Measurements from ENCODE around the gene NCAM1.

The NCAM1 gene

DNA sequence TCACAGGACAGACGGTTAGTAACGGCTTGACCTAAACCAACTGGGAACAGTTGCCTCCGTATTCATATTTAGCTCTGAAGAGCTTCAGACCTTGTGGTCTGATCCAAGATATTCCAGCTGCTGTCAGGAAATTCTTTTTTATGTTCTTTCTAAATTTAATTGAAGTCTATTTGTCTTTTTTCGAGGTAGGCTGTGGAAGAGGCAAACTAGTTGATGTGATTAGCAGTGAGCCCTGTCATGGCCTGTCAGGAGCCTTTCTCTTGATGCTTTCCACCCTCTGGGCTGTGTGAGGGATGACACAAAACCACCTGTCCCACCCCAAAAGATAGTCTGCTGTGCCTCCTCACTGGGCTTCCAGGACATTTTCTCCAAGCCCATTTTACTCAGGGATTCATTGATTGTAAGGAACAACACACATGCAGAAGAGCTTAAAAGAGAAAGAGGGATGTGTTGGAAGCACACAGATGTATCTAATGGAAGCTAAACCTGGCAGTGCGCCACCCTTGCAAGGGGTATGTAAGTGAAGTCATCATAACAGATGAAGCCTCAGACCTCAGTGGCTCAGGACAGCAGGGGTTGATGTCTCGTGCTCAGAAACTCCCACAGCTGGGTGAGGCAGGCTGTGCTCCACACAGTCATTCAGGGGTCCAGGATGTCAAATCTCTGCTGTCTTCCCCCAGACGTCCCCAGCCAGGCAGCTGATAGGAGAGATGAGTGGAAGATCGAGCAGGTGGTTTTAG lies 170.0 kb downstream of the NCAM1 start:
- no peak overlapping the region for H3K4me3 ChIP-seq (replicated peaks; ENCODE audit: low read depth, low read length)
- no peak for DNase-seq (ENCODE audit: extremely low read depth, low read depth)
- TF ChIP-seq, protein P1, sequence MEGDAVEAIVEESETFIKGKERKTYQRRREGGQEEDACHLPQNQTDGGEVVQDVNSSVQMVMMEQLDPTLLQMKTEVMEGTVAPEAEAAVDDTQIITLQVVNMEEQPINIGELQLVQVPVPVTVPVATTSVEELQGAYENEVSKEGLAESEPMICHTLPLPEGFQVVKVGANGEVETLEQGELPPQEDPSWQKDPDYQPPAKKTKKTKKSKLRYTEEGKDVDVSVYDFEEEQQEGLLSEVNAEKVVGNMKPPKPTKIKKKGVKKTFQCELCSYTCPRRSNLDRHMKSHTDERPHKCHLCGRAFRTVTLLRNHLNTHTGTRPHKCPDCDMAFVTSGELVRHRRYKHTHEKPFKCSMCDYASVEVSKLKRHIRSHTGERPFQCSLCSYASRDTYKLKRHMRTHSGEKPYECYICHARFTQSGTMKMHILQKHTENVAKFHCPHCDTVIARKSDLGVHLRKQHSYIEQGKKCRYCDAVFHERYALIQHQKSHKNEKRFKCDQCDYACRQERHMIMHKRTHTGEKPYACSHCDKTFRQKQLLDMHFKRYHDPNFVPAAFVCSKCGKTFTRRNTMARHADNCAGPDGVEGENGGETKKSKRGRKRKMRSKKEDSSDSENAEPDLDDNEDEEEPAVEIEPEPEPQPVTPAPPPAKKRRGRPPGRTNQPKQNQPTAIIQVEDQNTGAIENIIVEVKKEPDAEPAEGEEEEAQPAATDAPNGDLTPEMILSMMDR (IDR thresholded peaks at IDR 0.05; ENCODE audit: low read depth, low read length, missing control alignments), result no peak

- no peak for DNase-seq (ENCODE audit: extremely low read depth, low read depth)
- no peak overlapping the region for H3K4me3 ChIP-seq (replicated peaks; ENCODE audit: low read depth, low read length)
- TF ChIP-seq, protein P1 (IDR thresholded peaks at IDR 0.05; ENCODE audit: low read depth, low read length, missing control alignments), result no peak
Measured at GRCh38 chr11:113133071-113133470, 171.9 kb downstream of the NCAM1 start.

GRCh38 chr11:113134626-113135025 lies 173.4 kb downstream of the NCAM1 start:
- DNase-seq (ENCODE audit: extremely low read depth, low read depth), result no peak
- no peak overlapping the region for H3K4me3 ChIP-seq (replicated peaks; ENCODE audit: low read depth, low read length)
- TF ChIP-seq, protein P1 (IDR thresholded peaks at IDR 0.05; ENCODE audit: low read depth, low read length, missing control alignments), result no peak

DNA sequence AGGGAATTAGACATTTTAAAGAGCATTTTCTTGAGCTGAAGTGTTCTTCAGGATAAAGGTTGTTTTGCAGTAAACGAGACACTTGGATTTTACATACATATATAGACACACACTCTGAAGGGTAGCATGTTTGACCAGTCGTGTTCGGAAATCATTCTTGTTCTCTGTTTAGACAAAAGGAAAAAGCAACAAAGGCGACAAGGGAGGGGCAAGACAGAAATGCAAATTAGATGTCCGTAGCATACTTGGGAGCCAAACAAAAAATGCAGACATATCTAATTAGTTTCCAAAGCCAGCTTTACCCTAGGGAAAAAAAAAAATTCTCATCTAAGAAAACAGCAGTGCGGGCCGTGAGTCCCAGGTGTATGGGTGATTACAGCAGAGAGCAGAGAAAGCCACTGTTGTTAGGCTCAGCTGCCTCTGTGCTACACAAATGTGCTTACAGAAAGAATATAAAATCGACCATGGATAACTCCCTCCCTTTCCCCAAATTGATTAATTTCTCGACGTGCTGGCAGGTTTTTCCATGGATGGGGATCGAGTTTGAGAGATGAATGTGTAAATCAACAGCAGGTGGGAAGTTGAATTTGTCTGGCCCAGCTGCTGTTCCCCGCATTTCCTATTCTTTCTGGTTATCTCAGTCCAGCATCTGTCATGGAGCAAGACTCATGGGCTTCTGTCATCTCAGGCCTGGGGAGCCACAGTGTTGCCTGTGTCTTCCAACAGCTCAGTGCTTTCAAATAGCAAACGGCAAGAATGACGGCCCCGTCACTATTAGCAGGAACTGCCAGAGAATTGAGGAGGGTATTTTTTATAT lies 176.7 kb downstream of the NCAM1 start:
- TF ChIP-seq, protein P1 (IDR thresholded peaks at IDR 0.05; ENCODE audit: low read depth, low read length, missing control alignments), result no peak
- no peak overlapping the region for H3K4me3 ChIP-seq (replicated peaks; ENCODE audit: low read depth, low read length)
- no peak for DNase-seq (ENCODE audit: extremely low read depth, low read depth)

- TF ChIP-seq, protein P1 (IDR thresholded peaks at IDR 0.05; ENCODE audit: low read depth, low read length, missing control alignments), result no peak
- no peak overlapping the region for H3K4me3 ChIP-seq (replicated peaks; ENCODE audit: low read depth, low read length)
Measured at GRCh38 chr11:113138731-113139130, 177.5 kb downstream of the NCAM1 start.

DNA sequence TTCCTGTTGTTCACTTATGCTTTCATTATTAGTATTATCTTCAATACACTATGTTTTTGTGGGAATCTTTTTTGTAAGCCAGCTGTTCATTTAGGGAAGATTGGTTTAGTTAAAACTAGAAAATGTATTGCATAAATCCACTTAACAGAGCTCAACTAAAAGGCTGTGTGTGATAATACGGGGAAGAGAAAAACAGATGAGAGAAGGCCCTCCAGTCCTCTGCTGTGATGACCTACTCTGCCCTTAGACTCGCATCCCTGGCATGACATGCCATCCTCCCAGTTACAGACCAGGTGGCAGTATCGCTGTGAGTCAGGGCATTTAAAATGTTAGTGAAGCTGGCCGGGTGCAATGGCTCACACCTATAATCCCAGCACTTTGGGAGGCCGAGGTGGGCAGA lies 179.8 kb downstream of the NCAM1 start:
- TF ChIP-seq, protein P1 (IDR thresholded peaks at IDR 0.05; ENCODE audit: low read depth, low read length, missing control alignments), result no peak
- DNase-seq (ENCODE audit: extremely low read depth, low read depth), result no peak
- H3K4me3 ChIP-seq (replicated peaks; ENCODE audit: low read depth, low read length), result no peak overlapping the region

More at GRCh38 chr11:113138731-113139130, 177.5 kb downstream of the NCAM1 start:
- no peak for DNase-seq (ENCODE audit: extremely low read depth, low read depth)

Measured in HFF-Myc (cell line).